ENCODE results near the gene KLHDC8A. TPM values are rescaled to one million over a fixed set of nuclear protein-coding genes. Genes with fewer than 3 reads are reported as not detected.

Gene KLHDC8A
- total RNA-seq, 1 donor from 2014 or later = 1.5 TPM

- peaks cover 55% of the 10 kb centered on the region for H3K4me1 Mint-ChIP-seq (ENCODE audit: unreplicated experiment)
- no peak for TF ChIP-seq CTCF (IDR thresholded peaks at IDR 0.05; ENCODE audit: unreplicated experiment)
- peak overlapping the region; percentile 18 for H3K4me3 Mint-ChIP-seq (ENCODE audit: unreplicated experiment)
- DNase-seq (ENCODE audit: low spot score) = no peak
- H3K9me3 Mint-ChIP-seq (ENCODE audit: unreplicated experiment) = no peaks in the 10 kb centered on the region
- H3K27ac Mint-ChIP-seq (ENCODE audit: unreplicated experiment) = peak overlapping the region; percentile 98
- H3K36me3 Mint-ChIP-seq (ENCODE audit: low read depth, unreplicated experiment) = peaks cover 19% of the 10 kb centered on the region
- H3K27me3 Mint-ChIP-seq (ENCODE audit: unreplicated experiment) = peaks cover 17% of the 10 kb centered on the region
Measured at GRCh38 chr1:205315008-205315618, 41.6 kb downstream of the KLHDC8A start.

GRCh38 chr1:205313563-205314308 lies 43.0 kb downstream of the KLHDC8A start:
- Mint-ChIP-seq H3K36me3 (ENCODE audit: low read depth, unreplicated experiment) (peaks cover 19% of the 10 kb centered on the region), H3K27me3 (ENCODE audit: unreplicated experiment) (peaks cover 17% of the 10 kb centered on the region), H3K4me3 (ENCODE audit: unreplicated experiment) (peak overlapping the region; percentile 82), H3K27ac (ENCODE audit: unreplicated experiment) (peak overlapping the region; percentile 98), H3K9me3 (ENCODE audit: unreplicated experiment) (no peaks in the 10 kb centered on the region), H3K4me1 (ENCODE audit: unreplicated experiment) (peaks cover 43% of the 10 kb centered on the region)
- DNase-seq (ENCODE audit: low spot score) = peak; percentile 77
- TF ChIP-seq CTCF (IDR thresholded peaks at IDR 0.05; ENCODE audit: unreplicated experiment) = no peak

- H3K36me3 Mint-ChIP-seq (ENCODE audit: low read depth, unreplicated experiment) = peaks cover 24% of the 10 kb centered on the region
- peak overlapping the region; percentile 82 for H3K4me3 Mint-ChIP-seq (ENCODE audit: unreplicated experiment)
- peak overlapping the region; percentile 98 for H3K27ac Mint-ChIP-seq (ENCODE audit: unreplicated experiment)
- H3K27me3 Mint-ChIP-seq (ENCODE audit: unreplicated experiment) = peaks cover 17% of the 10 kb centered on the region
- TF ChIP-seq CTCF (IDR thresholded peaks at IDR 0.05; ENCODE audit: unreplicated experiment) = no peak
- peaks cover 38% of the 10 kb centered on the region for H3K4me1 Mint-ChIP-seq (ENCODE audit: unreplicated experiment)
- no peak for DNase-seq (ENCODE audit: low spot score)
- no peaks in the 10 kb centered on the region for H3K9me3 Mint-ChIP-seq (ENCODE audit: unreplicated experiment)
Measured at GRCh38 chr1:205312866-205313562, 43.7 kb downstream of the KLHDC8A start.

GRCh38 chr1:205310976-205311704 lies 45.6 kb downstream of the KLHDC8A start:
- DNase-seq (ENCODE audit: low spot score) = no peak
- no peaks in the 10 kb centered on the region for H3K9me3 Mint-ChIP-seq (ENCODE audit: unreplicated experiment)
- peaks cover 29% of the 10 kb centered on the region for H3K4me1 Mint-ChIP-seq (ENCODE audit: unreplicated experiment)
- H3K27me3 Mint-ChIP-seq (ENCODE audit: unreplicated experiment) = peaks cover 17% of the 10 kb centered on the region
- H3K27ac Mint-ChIP-seq (ENCODE audit: unreplicated experiment) = peak overlapping the region; percentile 26
- peaks cover 36% of the 10 kb centered on the region for H3K36me3 Mint-ChIP-seq (ENCODE audit: low read depth, unreplicated experiment)
- H3K4me3 Mint-ChIP-seq (ENCODE audit: unreplicated experiment) = peak overlapping the region; percentile 47
- no peak for TF ChIP-seq CTCF (IDR thresholded peaks at IDR 0.05; ENCODE audit: unreplicated experiment)

Measured in endothelial cell (in vitro differentiated cells).